Measurements from ENCODE around the gene TTN.

Gene TTN

GRCh38 chr2:178485356-178485755, 321.9 kb downstream of the TTN start:
- DNase-seq (ENCODE audit: low spot score) = no peak

DNA sequence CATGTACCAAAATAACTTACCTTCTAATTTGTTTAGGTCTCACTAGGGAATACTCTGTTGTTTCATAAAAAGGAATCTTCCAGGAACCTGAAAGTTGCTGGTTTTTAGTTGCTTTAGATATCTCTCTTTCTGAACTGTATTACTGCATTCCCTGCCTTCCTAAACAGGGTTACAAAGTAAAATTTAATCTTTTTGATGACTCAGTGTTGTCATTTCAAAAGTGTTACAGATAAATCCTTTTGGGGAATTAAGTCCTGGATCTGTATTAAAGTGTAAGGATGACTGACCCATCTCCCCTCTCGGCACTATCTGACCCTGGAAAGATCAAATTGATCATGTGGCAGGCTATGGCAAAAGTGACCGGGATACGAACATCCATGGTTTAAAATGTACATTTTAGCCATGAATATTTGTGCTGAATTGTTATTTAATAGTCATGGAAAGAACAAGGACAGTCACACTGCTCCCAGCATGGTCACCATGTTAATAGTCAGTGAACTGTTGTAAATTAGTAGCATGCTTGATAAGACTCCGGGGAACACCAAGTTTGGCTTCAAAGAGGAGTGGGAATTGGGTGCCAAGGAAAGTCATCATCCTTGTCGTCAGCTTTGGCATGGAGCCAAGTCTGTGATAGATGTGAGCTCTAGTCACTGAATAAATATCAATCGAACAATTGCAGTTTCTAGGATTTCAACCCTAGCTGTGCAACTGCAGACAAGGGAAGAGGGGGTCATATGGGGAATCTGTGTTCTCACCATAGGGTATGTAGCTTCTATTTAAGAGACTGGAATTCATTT, 322.8 kb downstream of the TTN start:
- no peak for DNase-seq (ENCODE audit: low spot score)

GRCh38 chr2:178482437-178482836, 324.8 kb downstream of the TTN start:
- DNase-seq (ENCODE audit: low spot score) = no peak

GRCh38 chr2:178480227-178481181, 326.7 kb downstream of the TTN start, which contains the start of gene PLEKHA3:
PLEKHA3 (plus strand) TSS chr2:178480457; CDS start chr2:178480870, 413 bp downstream.
- DNase-seq (ENCODE audit: low spot score) = peak; percentile 91

GRCh38 chr2:178479758-178480226, 327.4 kb downstream of the TTN start:
- DNase-seq (ENCODE audit: low spot score) = no peak

GRCh38 chr2:178479275-178479616, 328.0 kb downstream of the TTN start:
- no peak for DNase-seq (ENCODE audit: low spot score)

GRCh38 chr2:178478439-178479274, 328.6 kb downstream of the TTN start, which contains the start of gene FKBP7:
FKBP7 (minus strand) TSS chr2:178478600; CDS start chr2:178478499, 101 bp downstream.
- DNase-seq (ENCODE audit: low spot score) = peak; percentile 68

DNA sequence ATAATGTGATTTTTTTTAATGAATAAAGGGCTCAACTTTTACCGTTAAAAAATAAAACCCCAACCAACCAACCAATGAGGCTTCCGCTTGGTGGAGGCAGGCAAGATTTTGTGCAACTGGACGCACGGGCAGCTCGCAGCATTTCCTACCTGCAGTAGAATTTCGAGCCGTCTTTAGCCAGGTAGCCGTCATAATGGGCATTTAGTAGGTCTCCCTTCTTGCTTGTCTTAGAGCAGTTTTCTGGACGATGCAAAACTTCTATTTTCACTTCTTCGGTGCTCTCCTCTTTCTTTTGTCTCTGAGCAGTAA, 329.1 kb downstream of the TTN start:
- no peak for DNase-seq (ENCODE audit: low spot score)

- DNase-seq (ENCODE audit: low spot score) = no peak
Measured at GRCh38 chr2:178477443-178478129, 329.6 kb downstream of the TTN start.

GRCh38 chr2:178476477-178476876, 330.7 kb downstream of the TTN start:
- no peak for DNase-seq (ENCODE audit: low spot score)

Measured in HuH-7 (cell line).